Pulmonary artery endothelial cell (primary cell): ENCODE results near the gene ADRA1B. TPM values are rescaled to one million over a fixed set of nuclear protein-coding genes. Genes with fewer than 3 reads are reported as not detected.
A peak's percentile ranks its signal among the peaks of the same experiment; 100 is the strongest.

Experiments
- DNase-seq: peaks from one replicate; pipeline ENCODE4 v3.0.0-alpha.2; 2011; ENCODE audit warnings: low read depth, low spot score
- total RNA-seq: library from RNA; depleted of rRNA; stranded (reverse); fragments of >200 nt; gene quantifications from 2 replicates; pipeline ENCODE4 v1.2.3, GENCODE V29; 2014

The ADRA1B gene
- total RNA-seq, 1 donor from 2014 or later = 0.07 TPM

DNA sequence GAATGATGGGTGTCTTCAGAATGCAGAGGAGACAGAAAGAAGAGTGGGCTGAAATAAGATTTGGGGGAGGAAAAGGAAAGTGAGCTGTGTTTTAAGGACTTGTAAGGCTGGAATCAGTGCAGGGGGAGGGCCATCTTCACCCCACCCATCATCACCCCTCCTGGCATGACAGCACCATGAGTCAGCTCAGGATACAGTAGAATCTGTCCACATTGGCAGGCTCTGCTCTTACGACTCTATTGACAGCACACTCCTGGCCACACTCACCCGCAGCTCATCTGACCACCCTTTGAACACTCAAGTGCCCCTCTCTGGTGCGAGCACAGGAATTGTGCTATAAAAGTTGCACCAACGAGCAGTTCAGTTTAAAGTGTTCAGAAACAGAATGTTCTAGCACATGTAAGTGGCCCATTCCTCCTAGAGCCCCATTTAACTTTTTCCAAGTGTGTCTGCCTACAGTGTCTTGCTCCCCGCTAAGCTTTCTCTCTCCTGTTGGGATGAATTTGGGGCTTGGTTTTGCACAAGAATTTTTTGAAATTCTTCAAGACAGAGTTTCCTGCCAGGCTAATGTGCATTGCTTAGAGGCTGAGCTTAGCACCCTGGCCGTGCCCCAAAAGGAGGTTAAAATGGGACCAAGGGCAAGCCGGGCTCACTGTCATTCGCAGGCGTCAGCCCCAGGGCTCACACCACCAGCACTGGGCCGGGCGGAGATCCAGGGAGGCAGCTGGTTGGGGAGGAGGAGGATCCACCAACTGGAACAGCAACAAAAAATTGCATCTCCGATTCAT is 12.0 kb downstream of the ADRA1B start:
- peak; percentile 27 for DNase-seq

DNA sequence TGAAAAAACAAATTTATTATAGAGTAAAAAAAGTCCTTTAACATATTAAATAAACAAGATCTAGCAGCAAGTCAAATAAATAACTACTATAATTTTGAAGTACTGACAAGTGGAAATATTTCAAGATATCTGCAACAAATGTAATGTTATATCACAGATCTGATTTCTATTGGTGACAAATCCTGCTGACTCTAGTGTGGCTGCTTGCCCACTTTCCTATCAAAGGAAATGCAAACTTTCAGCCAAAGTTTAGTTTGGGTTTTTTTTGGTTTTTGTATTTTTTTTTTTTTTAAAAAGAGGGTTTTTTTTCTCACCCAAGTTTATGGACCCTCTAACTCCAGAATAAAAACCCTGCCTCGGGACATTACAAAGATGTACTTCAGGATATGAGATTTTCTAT is 12.9 kb downstream of the ADRA1B start:
- DNase-seq = no peak

GRCh38 chr5:159933531-159934485 is 17.5 kb downstream of the ADRA1B start:
- no peak for DNase-seq

- no peak for DNase-seq
Observed at GRCh38 chr5:159935946-159936345, 19.7 kb downstream of the ADRA1B start.

DNA sequence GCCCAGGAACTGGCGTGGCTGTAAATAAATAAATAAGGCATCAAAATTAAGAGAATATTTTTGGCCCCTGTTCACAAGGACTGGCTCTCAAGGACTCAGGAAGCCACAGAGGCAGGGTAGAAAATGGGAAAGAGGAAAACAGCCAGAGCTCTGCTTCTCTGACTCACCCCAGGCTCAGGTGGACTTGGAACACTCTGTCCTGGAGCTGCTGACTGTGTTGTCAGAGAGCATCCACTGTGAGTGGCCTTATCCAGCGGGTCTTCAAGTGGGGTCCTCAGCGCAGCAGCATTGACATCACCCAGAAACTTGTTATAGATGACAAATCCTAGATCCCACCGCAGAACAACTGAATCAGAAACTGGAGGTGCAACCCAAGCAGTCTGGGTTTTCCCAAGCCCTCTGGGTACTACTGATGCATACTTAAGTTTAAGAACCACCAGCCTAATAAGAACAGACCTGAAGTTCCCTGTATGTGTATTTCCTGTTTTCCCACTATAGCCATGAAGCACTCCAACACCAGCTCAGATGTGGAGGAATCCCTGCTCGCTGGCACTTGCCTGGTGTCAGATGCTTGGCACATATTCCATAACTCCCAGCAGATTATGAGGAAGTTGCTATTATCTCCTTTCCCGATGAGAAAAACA is 20.5 kb downstream of the ADRA1B start:
- DNase-seq = no peak

DNA sequence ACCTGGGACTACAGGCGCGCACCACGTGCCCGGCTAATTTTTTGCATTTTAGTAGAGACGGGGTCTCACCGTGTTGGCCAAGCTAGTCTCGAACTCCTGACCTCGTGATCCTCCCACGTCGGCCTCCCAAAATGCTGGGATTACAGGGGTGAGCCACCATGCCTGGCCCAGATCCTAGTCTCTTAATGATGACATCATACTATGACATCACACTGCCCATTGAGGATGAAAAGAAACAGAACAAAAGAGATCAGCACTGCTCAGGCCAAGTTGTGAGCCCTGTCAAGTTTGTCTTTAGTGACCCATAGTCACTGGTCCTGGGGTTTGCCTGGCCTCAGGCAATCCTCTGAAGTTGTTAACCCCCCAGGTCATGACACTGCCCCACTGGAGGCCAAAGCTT is 21.3 kb downstream of the ADRA1B start:
- no peak for DNase-seq

DNA sequence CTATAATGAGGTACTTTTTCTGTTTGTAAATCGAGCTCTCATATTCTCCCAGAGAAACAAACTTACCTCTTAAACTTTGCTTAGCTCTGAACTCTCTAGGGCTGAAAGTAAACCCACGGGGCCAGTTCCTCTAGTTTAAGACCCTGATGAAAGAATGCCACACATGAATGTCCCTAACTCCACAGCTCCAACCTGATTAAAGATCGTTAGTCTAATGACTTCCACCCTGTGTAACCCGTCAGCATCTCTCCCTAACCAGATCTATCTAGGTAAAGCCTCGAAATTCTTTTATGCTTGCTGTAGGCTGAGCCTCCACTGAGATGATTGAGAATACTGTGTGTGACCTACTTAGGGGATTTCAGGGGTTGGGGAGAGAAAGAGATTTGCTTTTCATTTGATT is 27.0 kb downstream of the ADRA1B start:
- no peak for DNase-seq

DNA sequence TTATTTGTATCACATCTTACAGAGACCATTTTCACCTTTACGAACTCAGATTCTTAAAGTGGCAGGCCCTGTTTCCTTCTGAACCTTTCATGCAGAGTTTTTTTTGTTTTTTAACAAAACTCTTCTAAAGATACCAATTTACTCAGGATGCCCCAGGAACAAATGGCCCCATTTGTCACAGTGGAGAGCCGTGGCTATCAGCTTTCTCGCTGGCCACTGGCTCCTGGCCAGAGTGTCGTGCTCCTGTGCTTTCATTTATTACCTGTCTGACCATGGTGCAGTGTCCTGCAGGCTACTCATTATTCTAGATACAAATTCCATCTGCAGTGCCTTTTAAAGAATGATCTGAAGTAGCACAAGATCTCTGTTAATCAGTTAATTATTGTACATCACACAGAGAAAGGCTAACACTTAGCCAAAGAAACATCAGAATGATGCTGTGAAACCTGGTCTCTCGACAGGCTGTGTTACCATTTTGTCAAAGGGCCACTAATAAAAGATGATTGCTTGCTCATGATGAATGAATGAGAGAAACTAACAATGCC is 27.8 kb downstream of the ADRA1B start:
- no peak for DNase-seq

GRCh38 chr5:159945359-159945758 is 29.1 kb downstream of the ADRA1B start:
- DNase-seq = no peak

DNA sequence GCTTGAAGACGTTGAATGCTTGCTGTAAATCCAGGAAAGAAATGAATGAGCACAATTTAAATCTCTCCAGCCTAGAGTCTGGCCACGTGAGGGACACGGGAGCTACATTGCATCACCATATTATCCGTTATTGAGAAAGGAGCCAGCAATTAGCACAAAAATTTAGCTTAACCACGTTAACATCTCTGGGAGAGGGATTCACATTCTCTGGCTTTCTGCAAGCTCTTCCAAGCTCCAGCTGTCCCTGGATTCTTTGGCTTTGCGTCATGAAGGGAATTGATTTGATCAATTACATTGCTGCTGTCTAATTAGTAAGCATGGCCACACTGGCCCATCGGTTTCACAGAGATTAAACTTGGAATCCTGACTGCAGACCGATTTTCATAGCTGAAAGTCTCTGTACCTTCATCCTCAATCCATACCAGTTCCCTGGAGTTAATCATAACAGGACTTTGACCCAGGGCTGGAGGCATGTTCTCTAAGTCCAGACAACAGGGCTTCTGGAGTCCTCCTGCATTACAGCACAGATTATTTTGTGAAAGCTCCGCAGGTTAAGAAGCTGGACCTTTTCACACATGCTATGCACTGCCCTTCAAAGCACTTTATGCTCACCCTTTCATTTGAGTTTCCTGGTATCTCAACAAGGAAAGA is 31.6 kb downstream of the ADRA1B start:
- no peak for DNase-seq

- no peak for DNase-seq
Observed at GRCh38 chr5:159951387-159951786, 35.1 kb downstream of the ADRA1B start.

DNA sequence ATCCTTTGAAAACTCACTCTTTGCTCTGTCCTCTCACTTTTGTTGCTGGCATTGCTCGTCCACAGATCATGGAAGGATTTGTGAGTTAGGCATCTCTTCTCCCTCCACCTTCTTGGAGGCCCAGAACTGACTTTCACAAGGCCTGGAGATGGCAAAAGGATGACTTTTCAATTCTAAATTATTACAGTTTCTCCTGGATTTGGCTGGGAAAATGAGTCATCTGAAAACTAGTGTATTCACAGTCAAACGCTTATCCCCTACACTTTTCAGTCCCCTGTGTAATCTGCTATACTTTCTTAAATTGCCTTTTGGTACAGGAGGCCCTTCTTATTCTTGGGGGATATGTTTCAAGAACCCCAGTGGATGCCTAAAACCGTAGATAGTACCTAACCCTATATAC is 35.6 kb downstream of the ADRA1B start:
- DNase-seq = no peak

GRCh38 chr5:159953609-159954008 is 37.3 kb downstream of the ADRA1B start:
- DNase-seq = no peak

DNA sequence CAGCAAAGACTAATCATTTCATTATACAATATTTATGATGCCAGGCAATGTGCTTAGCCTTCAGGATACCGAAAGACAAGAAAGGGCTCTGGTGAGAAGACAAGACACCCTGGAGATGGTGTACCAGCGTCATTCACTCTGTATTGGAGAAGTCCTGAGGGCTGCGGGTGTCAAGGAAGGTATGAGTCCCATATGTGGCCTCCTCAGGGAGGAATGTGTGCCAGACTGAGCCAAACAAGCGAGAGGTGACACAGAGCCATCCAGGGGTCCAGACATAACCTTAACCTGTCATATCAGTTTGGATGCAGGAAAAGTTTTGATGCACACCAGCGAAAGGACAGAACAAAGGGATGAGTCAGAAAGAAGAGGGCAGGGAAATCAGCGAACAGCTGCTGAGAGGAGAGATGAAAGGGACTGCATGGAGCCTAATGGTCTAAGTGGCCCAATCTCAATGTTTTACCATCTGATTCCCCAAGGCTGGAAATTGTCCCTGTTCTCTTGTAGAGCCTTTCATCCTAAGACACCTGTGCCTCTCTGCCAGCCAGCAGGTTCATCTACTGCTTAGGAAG is 38.9 kb downstream of the ADRA1B start:
- DNase-seq = no peak

DNA sequence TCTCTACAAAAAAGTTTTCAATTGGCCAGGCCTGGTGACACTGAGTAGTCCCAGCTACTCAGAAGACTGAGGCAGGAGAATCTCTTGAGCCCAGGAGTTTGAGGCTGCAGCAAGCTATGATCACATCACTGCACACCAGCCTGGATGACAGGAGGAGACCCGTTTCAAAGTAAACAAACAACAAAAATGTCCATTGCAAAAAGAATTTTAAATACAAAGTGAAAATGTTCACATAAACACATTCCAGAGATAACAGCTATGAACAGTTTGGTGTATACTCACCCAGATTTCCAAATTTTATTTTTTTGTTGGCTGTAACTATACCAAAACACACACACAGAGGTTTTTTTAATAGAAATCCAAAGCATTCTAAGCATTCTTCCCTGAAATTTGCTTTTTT is 39.8 kb downstream of the ADRA1B start:
- DNase-seq = no peak

GRCh38 chr5:159961176-159962160 is 45.2 kb downstream of the ADRA1B start:
- no peak for DNase-seq

GRCh38 chr5:159962214-159962613 is 45.9 kb downstream of the ADRA1B start:
- no peak for DNase-seq

DNA sequence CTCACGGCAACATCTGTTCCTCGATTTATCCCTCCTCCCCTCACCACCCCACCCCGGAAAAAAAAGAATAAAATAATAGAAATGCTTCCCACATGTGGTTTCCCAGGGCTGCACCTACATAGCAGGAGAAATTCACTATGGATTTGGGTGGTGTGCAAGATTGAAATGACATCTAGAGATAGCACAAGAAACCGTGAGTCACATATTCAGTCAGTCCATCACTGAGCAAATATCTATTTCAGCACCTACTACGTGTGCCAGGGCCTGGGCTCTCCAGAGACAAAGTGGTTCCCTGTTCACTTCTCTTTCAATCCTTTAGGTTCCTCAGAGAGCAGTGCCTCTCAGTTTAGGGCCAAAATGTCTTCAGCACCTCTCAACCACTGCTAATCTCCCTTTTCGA is 47.7 kb downstream of the ADRA1B start:
- no peak for DNase-seq

GRCh38 chr5:159965031-159965837 is 49.0 kb downstream of the ADRA1B start:
- no peak for DNase-seq
